ENCODE results near the gene MTCH1.
A peak's percentile ranks its signal among the peaks of the same experiment; 100 is the strongest.

GRCh38 chr6:37021356-37022129 is 35.5 kb upstream of the MTCH1 start:
- TF ChIP-seq CTCF (IDR thresholded peaks at IDR 0.05 in 2 of 3, conservative IDR thresholded peaks at IDR 0.05 in 1 of 3; ENCODE audit: control insufficient read depth in 2 of 3, extremely low read depth in 1 of 3, insufficient read depth in 1 of 3, low read depth in 3 of 3, low read length in 3 of 3) (peak; percentile 4 to 32 (median 31); a peak in 3 of 6 replicates), JUND (IDR thresholded peaks at IDR 0.05; ENCODE audit: low read depth, low read length) (no peak), NFXL1 (IDR thresholded peaks at IDR 0.05; ENCODE audit: borderline replicate concordance) (no peak), RAD51 (IDR thresholded peaks at IDR 0.05) (no peak)
